Panc1 (cell line): ENCODE data around the gene VOPP1.

Experiments
- POLR2AphosphoS5 ChIP-seq: IDR thresholded peaks from 2 replicates; pipeline ENCODE4 v1.6.1; 2012; ENCODE audit warnings: mild to moderate bottlenecking, low read depth, low read length, moderate library complexity
- TCF7L2 ChIP-seq: IDR thresholded peaks from 2 replicates; pipeline ENCODE4 v1.6.1; 2011; ENCODE audit warnings: mild to moderate bottlenecking, low read depth, low read length, inconsistent platforms
- TF ChIP-seq, protein P1 (sequence below): fragments of 450-650 bp; IDR thresholded peaks from 2 replicates; pipeline ENCODE4 v1.5.1; 2017; ENCODE audit warnings: mild to moderate bottlenecking
- TF ChIP-seq, protein P2 (sequence below), 2 experiments: IDR thresholded peaks; 2 replicates each; pipeline ENCODE4 v1.6.1; 2011 to 2012; ENCODE audit warnings: low read depth in 2 of 2, control low read depth in 1 of 2, low read length in 1 of 2, mild to moderate bottlenecking in 1 of 2, moderate library complexity in 1 of 2; ENCODE audit not compliant: insufficient read depth in 1 of 2

DNA sequence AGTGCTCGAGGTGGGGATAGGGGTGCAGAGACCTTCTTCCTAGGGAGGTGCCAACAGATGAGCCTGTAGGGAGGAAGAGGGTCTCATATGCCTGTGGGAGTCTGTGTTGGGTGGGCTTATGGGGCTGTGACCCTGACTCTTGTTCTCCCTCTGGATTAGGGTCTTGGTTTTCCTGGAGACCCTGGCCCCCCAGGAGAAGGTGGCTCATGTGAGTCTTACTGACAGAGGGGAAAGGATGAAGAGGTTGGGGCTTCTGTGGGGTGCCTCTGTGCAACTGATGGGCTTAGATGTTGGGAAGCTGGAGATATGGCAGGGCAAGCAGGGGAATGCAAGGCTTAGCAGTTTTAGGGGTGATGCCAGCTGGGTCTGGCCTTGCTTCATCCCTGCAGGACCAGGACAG lies 20.2 kb upstream of the VOPP1 start:
- TF ChIP-seq, protein P1, sequence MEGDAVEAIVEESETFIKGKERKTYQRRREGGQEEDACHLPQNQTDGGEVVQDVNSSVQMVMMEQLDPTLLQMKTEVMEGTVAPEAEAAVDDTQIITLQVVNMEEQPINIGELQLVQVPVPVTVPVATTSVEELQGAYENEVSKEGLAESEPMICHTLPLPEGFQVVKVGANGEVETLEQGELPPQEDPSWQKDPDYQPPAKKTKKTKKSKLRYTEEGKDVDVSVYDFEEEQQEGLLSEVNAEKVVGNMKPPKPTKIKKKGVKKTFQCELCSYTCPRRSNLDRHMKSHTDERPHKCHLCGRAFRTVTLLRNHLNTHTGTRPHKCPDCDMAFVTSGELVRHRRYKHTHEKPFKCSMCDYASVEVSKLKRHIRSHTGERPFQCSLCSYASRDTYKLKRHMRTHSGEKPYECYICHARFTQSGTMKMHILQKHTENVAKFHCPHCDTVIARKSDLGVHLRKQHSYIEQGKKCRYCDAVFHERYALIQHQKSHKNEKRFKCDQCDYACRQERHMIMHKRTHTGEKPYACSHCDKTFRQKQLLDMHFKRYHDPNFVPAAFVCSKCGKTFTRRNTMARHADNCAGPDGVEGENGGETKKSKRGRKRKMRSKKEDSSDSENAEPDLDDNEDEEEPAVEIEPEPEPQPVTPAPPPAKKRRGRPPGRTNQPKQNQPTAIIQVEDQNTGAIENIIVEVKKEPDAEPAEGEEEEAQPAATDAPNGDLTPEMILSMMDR: no peak
- TF ChIP-seq POLR2AphosphoS5: no peak
- TF ChIP-seq, protein P2, sequence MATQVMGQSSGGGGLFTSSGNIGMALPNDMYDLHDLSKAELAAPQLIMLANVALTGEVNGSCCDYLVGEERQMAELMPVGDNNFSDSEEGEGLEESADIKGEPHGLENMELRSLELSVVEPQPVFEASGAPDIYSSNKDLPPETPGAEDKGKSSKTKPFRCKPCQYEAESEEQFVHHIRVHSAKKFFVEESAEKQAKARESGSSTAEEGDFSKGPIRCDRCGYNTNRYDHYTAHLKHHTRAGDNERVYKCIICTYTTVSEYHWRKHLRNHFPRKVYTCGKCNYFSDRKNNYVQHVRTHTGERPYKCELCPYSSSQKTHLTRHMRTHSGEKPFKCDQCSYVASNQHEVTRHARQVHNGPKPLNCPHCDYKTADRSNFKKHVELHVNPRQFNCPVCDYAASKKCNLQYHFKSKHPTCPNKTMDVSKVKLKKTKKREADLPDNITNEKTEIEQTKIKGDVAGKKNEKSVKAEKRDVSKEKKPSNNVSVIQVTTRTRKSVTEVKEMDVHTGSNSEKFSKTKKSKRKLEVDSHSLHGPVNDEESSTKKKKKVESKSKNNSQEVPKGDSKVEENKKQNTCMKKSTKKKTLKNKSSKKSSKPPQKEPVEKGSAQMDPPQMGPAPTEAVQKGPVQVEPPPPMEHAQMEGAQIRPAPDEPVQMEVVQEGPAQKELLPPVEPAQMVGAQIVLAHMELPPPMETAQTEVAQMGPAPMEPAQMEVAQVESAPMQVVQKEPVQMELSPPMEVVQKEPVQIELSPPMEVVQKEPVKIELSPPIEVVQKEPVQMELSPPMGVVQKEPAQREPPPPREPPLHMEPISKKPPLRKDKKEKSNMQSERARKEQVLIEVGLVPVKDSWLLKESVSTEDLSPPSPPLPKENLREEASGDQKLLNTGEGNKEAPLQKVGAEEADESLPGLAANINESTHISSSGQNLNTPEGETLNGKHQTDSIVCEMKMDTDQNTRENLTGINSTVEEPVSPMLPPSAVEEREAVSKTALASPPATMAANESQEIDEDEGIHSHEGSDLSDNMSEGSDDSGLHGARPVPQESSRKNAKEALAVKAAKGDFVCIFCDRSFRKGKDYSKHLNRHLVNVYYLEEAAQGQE (IDR thresholded peaks at IDR 0.05; ENCODE audit: insufficient read depth in 1 of 2, low read depth in 2 of 2, low read length in 1 of 2): no peak
- TF ChIP-seq TCF7L2: no peak
